ENCODE data around the gene DAZAP1.

GRCh38 chr19:1420590-1420989 lies 13.2 kb downstream of the DAZAP1 start:
- TF ChIP-seq EZH2 (IDR thresholded peaks at IDR 0.05; ENCODE audit: insufficient read depth, poor library complexity, severe bottlenecking) (no peak), EZH2phosphoT487 (IDR thresholded peaks at IDR 0.05; ENCODE audit: insufficient read depth, low read depth) (no peak)
